ENCODE measurements around the gene GBA3. TPM values are rescaled to one million over a fixed set of nuclear protein-coding genes. Genes with fewer than 3 reads are reported as not detected.

The GBA3 gene
- total RNA-seq, 1 donor from 2014 or later, result not detected

DNA sequence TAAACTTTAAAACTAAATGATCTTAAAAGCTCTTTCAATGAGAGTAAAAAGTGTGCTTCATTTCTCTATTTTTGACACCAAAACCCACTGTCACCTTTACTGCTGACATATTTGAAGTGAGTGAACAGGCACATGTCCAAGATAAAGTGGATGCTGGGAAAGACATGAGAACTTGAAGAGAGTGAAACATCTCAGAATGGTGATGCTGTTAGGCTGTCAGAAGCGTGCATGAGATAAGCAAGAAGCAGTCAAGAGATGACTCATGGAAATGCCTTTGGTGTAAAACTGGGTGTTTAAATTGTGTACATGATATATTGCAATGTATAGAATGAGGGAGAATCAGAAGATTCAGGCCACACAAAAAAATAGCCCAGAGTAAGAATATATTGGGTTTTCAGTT, 21.8 kb upstream of the GBA3 start:
- H3K4me3 Mint-ChIP-seq (ENCODE audit: unreplicated experiment), result no peak overlapping the region
- no peak overlapping the region for H3K27ac Mint-ChIP-seq (ENCODE audit: unreplicated experiment)
- no peaks in the 10 kb centered on the region for H3K27me3 Mint-ChIP-seq (ENCODE audit: unreplicated experiment)
- TF ChIP-seq, protein P1, sequence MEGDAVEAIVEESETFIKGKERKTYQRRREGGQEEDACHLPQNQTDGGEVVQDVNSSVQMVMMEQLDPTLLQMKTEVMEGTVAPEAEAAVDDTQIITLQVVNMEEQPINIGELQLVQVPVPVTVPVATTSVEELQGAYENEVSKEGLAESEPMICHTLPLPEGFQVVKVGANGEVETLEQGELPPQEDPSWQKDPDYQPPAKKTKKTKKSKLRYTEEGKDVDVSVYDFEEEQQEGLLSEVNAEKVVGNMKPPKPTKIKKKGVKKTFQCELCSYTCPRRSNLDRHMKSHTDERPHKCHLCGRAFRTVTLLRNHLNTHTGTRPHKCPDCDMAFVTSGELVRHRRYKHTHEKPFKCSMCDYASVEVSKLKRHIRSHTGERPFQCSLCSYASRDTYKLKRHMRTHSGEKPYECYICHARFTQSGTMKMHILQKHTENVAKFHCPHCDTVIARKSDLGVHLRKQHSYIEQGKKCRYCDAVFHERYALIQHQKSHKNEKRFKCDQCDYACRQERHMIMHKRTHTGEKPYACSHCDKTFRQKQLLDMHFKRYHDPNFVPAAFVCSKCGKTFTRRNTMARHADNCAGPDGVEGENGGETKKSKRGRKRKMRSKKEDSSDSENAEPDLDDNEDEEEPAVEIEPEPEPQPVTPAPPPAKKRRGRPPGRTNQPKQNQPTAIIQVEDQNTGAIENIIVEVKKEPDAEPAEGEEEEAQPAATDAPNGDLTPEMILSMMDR (IDR thresholded peaks at IDR 0.05; ENCODE audit: unreplicated experiment), result no peak
- no peaks in the 10 kb centered on the region for H3K9me3 Mint-ChIP-seq (ENCODE audit: unreplicated experiment)
- H3K4me1 Mint-ChIP-seq (ENCODE audit: unreplicated experiment), result peaks cover 3% of the 10 kb centered on the region
- H3K36me3 Mint-ChIP-seq (ENCODE audit: low read depth, unreplicated experiment), result no peaks in the 10 kb centered on the region
- DNase-seq (ENCODE audit: low spot score), result no peak

DNA sequence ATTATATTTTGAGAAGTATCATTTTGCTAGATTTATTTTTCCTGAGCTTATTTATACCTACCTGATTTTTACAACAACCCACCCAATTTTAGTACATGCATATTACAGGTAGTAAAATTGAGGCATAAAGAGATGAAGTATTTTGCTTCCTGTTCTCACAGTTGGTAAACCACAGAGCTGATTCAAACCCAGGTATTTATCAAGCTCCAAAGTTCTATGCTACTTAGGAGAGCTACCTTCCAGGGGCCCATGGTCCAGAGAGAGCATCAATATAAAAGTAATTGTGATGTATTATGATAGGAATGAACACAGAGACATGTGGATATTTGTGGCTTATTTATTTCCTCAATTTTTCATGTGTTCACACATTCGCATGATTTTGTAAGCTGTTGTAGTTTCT, 20.2 kb upstream of the GBA3 start:
- no peak overlapping the region for H3K4me3 Mint-ChIP-seq (ENCODE audit: unreplicated experiment)
- TF ChIP-seq, protein P1 (IDR thresholded peaks at IDR 0.05; ENCODE audit: unreplicated experiment), result no peak
- H3K9me3 Mint-ChIP-seq (ENCODE audit: unreplicated experiment), result no peaks in the 10 kb centered on the region
- H3K27me3 Mint-ChIP-seq (ENCODE audit: unreplicated experiment), result no peaks in the 10 kb centered on the region
- no peak overlapping the region for H3K27ac Mint-ChIP-seq (ENCODE audit: unreplicated experiment)
- H3K4me1 Mint-ChIP-seq (ENCODE audit: unreplicated experiment), result peaks cover 3% of the 10 kb centered on the region
- H3K36me3 Mint-ChIP-seq (ENCODE audit: low read depth, unreplicated experiment), result no peaks in the 10 kb centered on the region
- DNase-seq (ENCODE audit: low spot score), result no peak

DNA sequence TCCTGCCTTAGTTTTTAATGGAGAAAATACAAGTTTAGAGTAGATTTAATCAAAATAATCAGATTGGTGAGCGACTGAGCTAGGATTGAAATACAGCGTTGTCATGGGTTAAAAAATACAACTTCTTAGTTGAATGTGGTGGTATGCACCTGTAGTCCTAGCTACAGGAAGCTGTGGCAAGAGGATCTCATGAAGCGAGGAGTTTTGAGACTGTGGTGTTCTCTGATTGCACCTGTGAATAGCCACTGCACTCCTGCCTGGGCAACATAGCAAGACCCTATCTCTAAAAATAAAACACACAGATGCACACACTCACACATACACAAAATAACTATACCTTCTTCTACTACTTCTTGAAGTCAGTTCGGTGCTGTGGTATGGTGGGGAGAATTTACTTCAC, 19.8 kb upstream of the GBA3 start:
- Mint-ChIP-seq H3K4me3 (ENCODE audit: unreplicated experiment) (no peak overlapping the region), H3K4me1 (ENCODE audit: unreplicated experiment) (peaks cover 3% of the 10 kb centered on the region), H3K27me3 (ENCODE audit: unreplicated experiment) (no peaks in the 10 kb centered on the region), H3K36me3 (ENCODE audit: low read depth, unreplicated experiment) (no peaks in the 10 kb centered on the region), H3K9me3 (ENCODE audit: unreplicated experiment) (no peaks in the 10 kb centered on the region), H3K27ac (ENCODE audit: unreplicated experiment) (no peak overlapping the region)
- DNase-seq (ENCODE audit: low spot score), result no peak
- TF ChIP-seq, protein P1 (IDR thresholded peaks at IDR 0.05; ENCODE audit: unreplicated experiment), result no peak

DNA sequence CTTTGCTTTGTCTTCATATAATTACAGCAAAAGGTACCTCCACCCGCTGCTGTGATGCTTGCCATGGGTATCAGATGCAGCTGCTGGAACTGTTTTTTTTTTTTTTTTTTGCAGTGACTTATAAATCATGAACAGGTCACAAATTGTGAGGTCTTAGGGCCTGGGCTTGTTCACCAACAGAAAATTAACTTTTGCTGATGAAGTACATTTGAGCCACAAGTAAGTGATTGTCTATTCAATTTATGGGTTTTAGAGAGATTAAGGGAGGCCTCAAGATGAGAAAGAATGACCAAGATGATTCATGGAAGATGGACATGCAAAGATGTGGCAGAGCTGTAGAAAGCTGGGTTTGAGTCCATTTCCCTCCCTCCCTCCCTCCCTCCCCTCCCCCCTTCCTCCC, 18.0 kb upstream of the GBA3 start:
- Mint-ChIP-seq H3K9me3 (ENCODE audit: unreplicated experiment) (no peaks in the 10 kb centered on the region), H3K4me1 (ENCODE audit: unreplicated experiment) (no peaks in the 10 kb centered on the region), H3K27ac (ENCODE audit: unreplicated experiment) (no peak overlapping the region), H3K27me3 (ENCODE audit: unreplicated experiment) (no peaks in the 10 kb centered on the region), H3K36me3 (ENCODE audit: low read depth, unreplicated experiment) (no peaks in the 10 kb centered on the region), H3K4me3 (ENCODE audit: unreplicated experiment) (no peak overlapping the region)
- no peak for DNase-seq (ENCODE audit: low spot score)
- TF ChIP-seq, protein P1 (IDR thresholded peaks at IDR 0.05; ENCODE audit: unreplicated experiment), result no peak

DNA sequence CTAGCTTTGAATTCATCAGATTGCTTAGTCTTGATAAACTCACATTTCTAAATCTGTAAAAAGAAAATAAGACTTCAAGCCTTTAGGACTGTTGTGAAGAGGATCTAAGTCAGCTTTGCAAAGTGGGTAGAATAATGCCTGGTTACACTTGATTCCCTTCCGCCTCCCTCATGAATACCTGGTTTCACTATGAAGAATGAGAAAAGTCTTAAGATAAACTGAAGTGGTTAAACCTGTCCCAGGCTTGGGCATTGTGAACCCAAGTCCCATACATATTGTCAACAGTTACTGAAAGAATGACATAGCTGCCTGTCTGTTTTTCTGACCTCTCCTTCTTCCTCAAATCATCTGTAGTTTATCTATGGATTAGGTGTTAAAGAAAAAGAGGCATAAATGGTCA, 16.7 kb upstream of the GBA3 start:
- Mint-ChIP-seq H3K27ac (ENCODE audit: unreplicated experiment) (no peak overlapping the region), H3K27me3 (ENCODE audit: unreplicated experiment) (no peaks in the 10 kb centered on the region), H3K9me3 (ENCODE audit: unreplicated experiment) (no peaks in the 10 kb centered on the region), H3K36me3 (ENCODE audit: low read depth, unreplicated experiment) (no peaks in the 10 kb centered on the region), H3K4me1 (ENCODE audit: unreplicated experiment) (no peaks in the 10 kb centered on the region), H3K4me3 (ENCODE audit: unreplicated experiment) (no peak overlapping the region)
- TF ChIP-seq, protein P1 (IDR thresholded peaks at IDR 0.05; ENCODE audit: unreplicated experiment), result no peak
- DNase-seq (ENCODE audit: low spot score), result no peak
